HepG2 (cell line): ENCODE data around the gene TIFAB. TPM values are rescaled to one million over a fixed set of nuclear protein-coding genes. Genes with fewer than 3 reads are reported as not detected.

ENCODE experiments used
- ATAC-seq: fragments of 200-7000 bp; cut with Tn5 transposase; 3 replicates; pipeline ENCODE4 v1.9.1; 2020; ENCODE audit warnings: mild to moderate bottlenecking, moderate library complexity
- BruUV-seq: library from RNA; stranded (reverse); fragments of 400-500 nt; replicated peaks from 2 replicates; lab custom pipeline; 2021; lab: Mats Ljungman, UMichigan
- CTCF ChIA-PET: fragments of 300-600 bp; formaldehyde crosslinking; extraction: SDS; loops from one replicate; lab custom pipeline; 2021; ENCODE audit warnings: low total read pairs, inconsistent platforms, low intra/inter-chr PET ratio; lab: Yijun Ruan, JAX
- POLR2A ChIA-PET: fragments of 350-600 bp; sonication (Branson Sonifier 250); formaldehyde crosslinking; loops from one replicate; lab custom pipeline; 2020; ENCODE audit warnings: antibody characterized with exemption, inconsistent platforms; lab: Yijun Ruan, JAX
- DNase-seq: peaks from one replicate; pipeline ENCODE4 v3.0.0-alpha.2; 2015; ENCODE audit warnings: low spot score
- FAIRE-seq: peaks from 3 replicates; lab custom pipeline; 2011; peaks lifted over from hg19 to GRCh38; lab: Jason Lieb, UNC
- H2AFZ ChIP-seq: one replicate; pipeline ENCODE4 v1.6.1; 2011; ENCODE audit warnings: low read length, inconsistent platforms
- H3K27ac ChIP-seq: fragments of 300-600 bp; 3 replicates; pipeline ENCODE4 v1.8.0; 2011; ENCODE audit warnings: mixed run types, mild to moderate bottlenecking, mixed read lengths, low read length, inconsistent platforms; ENCODE audit not compliant: insufficient read depth; ENCODE audit errors: extremely low read length
- H3K27me3 ChIP-seq, 2 experiments: fragments of 200-600 bp in 1 of 2; 2 replicates in 1 of 2; 3 replicates in 1 of 2; pipeline versions ENCODE4 v1.6.0 to v1.8.0; 2011; ENCODE audit warnings: low read length in 2 of 2, mild to moderate bottlenecking in 2 of 2, moderate library complexity in 2 of 2, inconsistent platforms in 1 of 2; ENCODE audit not compliant: insufficient read depth in 2 of 2, control insufficient read depth in 1 of 2
- H3K36me3 ChIP-seq, 2 experiments: fragments of 200-600 bp in 1 of 2; replicated peaks in 1 of 2; 2 replicates in 1 of 2; 3 replicates in 1 of 2; pipeline versions ENCODE4 v1.5.1 to v1.8.0; 2011; ENCODE audit warnings: low read length in 2 of 2, inconsistent platforms in 1 of 2; ENCODE audit not compliant: insufficient read depth in 2 of 2, control insufficient read depth in 1 of 2
- H3K4me1 ChIP-seq: 2 replicates; pipeline ENCODE4 v1.5.1; 2012; ENCODE audit warnings: low read length, inconsistent platforms; ENCODE audit not compliant: insufficient read depth
- H3K4me2 ChIP-seq: 2 replicates; pipeline ENCODE4 v1.6.0; 2011; ENCODE audit warnings: low read depth, low read length, inconsistent platforms
- H3K4me3 ChIP-seq, 3 experiments: fragments of 200-600 bp in 1 of 3; sonication (generic), shearing (Covaris generic) in 1 of 3; replicated peaks in 1 of 3; 2 replicates each; pipeline ENCODE4 v1.5.1; 2011 to 2016; ENCODE audit warnings: low read length in 3 of 3, inconsistent platforms in 2 of 3, low read depth in 2 of 3, mild to moderate bottlenecking in 2 of 3, control low read depth in 1 of 3, mixed read lengths in 1 of 3; ENCODE audit not compliant: insufficient read depth in 1 of 3
- H3K79me2 ChIP-seq: one replicate; pipeline ENCODE4 v1.6.1; 2011; ENCODE audit warnings: low read length, inconsistent platforms; ENCODE audit not compliant: insufficient read depth
- H3K9ac ChIP-seq: 2 replicates; pipeline ENCODE4 v1.6.0; 2011; ENCODE audit warnings: mild to moderate bottlenecking, low read depth, low read length, inconsistent platforms; ENCODE audit not compliant: insufficient read depth
- H3K9me3 ChIP-seq: 2 replicates; pipeline ENCODE4 v1.5.1; 2012; ENCODE audit warnings: mild to moderate bottlenecking, low read length
- H4K20me1 ChIP-seq: 2 replicates; pipeline ENCODE4 v1.6.0; 2011; ENCODE audit warnings: inconsistent platforms, mild to moderate bottlenecking, low read length, moderate library complexity; ENCODE audit not compliant: insufficient read depth
- ARID3A ChIP-seq: IDR thresholded peaks from 2 replicates; pipeline ENCODE4 v1.6.1; 2012; ENCODE audit warnings: low read depth, low read length, improper control_type of control experiment
- BHLHE40 ChIP-seq: IDR thresholded peaks from 2 replicates; pipeline ENCODE4 v1.6.1; 2011; ENCODE audit warnings: low read length, improper control_type of control experiment
- CENPT ChIP-seq: sonication (generic); formaldehyde crosslinking; IDR thresholded peaks from 2 replicates; pipeline ENCODE4 v1.8.0; 2022; ENCODE audit warnings: low read depth, mild to moderate bottlenecking, moderate library complexity, missing genetic modification reagents
- HBP1 ChIP-seq: IDR thresholded peaks from 2 replicates; pipeline ENCODE4 v1.6.1; 2016; ENCODE audit warnings: low read depth, control low read depth
- HNF1A ChIP-seq, 2 experiments: sonication (generic) in 1 of 2; formaldehyde crosslinking in 1 of 2; IDR thresholded peaks; 2 replicates each; pipeline versions ENCODE4 v1.4.0 to v1.6.1; 2016 to 2020; ENCODE audit warnings: borderline replicate concordance in 1 of 2, low read depth in 1 of 2, mild to moderate bottlenecking in 1 of 2, missing genetic modification reagents in 1 of 2
- MAFF ChIP-seq: IDR thresholded peaks from 2 replicates; pipeline ENCODE4 v1.6.1; 2011; ENCODE audit warnings: low read depth, low read length, improper control_type of control experiment
- REPIN1 ChIP-seq: sonication (generic); formaldehyde crosslinking; IDR thresholded peaks from 2 replicates; pipeline ENCODE4 v1.8.0; 2022; ENCODE audit warnings: missing genetic modification reagents, low read depth, mild to moderate bottlenecking, borderline replicate concordance
- SMC3 ChIP-seq: IDR thresholded peaks from 2 replicates; pipeline ENCODE4 v1.6.1; 2011; ENCODE audit warnings: low read length, improper control_type of control experiment
- TP53 ChIP-seq: sonication (generic); formaldehyde crosslinking; conservative IDR thresholded peaks from 2 replicates; pipeline ENCODE4 v1.4.0; 2020; ENCODE audit warnings: missing genetic modification reagents
- ZNF124 ChIP-seq: sonication (generic); formaldehyde crosslinking; IDR thresholded peaks from 2 replicates; pipeline ENCODE4 v1.4.0; 2020; ENCODE audit warnings: missing genetic modification reagents
- ZNF138 ChIP-seq: sonication (generic); formaldehyde crosslinking; IDR thresholded peaks from 2 replicates; pipeline ENCODE4 v1.5.0; 2020; ENCODE audit warnings: mild to moderate bottlenecking, low read depth, missing genetic modification reagents
- ZNF20 ChIP-seq: sonication (generic); formaldehyde crosslinking; IDR thresholded peaks from 2 replicates; pipeline ENCODE4 v1.4.0; 2020; ENCODE audit warnings: mild to moderate bottlenecking, moderate library complexity, missing genetic modification reagents
- ZNF564 ChIP-seq: sonication (generic); formaldehyde crosslinking; IDR thresholded peaks from 2 replicates; pipeline ENCODE4 v1.8.1; 2023; ENCODE audit warnings: mild to moderate bottlenecking, missing genetic modification reagents
- ZNF605 ChIP-seq: sonication (generic); formaldehyde crosslinking; IDR thresholded peaks from 2 replicates; pipeline ENCODE4 v1.8.0; 2022; ENCODE audit warnings: mild to moderate bottlenecking, missing genetic modification reagents
- WGBS: methylation state at CpG from one replicate; pipeline ENCODE4 v1.1.6; 2017; ENCODE audit warnings: low lambda C conversion rate; 5-methylcytosine and 5-hydroxymethylcytosine counted together
- in situ Hi-C: cut with HindIII; loops from 2 replicates; pipeline ENCODE4 v1.10.0; 2017; ENCODE audit warnings: low pct_unique_long_range_greater_than_20kb; ENCODE audit not compliant: extremely low pct_ligation_motif_present
- intact Hi-C: fragments of 100-400 bp; cut with micrococcal nuclease; formaldehyde crosslinking; loops from one replicate; pipeline ENCODE4 v1.10.0; 2022; ENCODE audit not compliant: unreplicated experiment
- polyA plus RNA-seq, 8 experiments: library from polyadenylated mRNA; depleted of rRNA in 3 of 8; stranded (reverse) in 7 of 8; unstranded in 1 of 8; fragments of >200 nt; fragmentation: Illumina TruSeq in 4 of 8; extraction: Trizol in 4 of 8; gene quantifications; 2 replicates each; pipeline versions ENCODE4 v1.2.1 to v1.2.3, GENCODE V29; 2011 to 2016; ENCODE audit warnings: low read depth in 4 of 8, missing spikeins in 1 of 8, mixed read lengths in 1 of 8; ENCODE audit not compliant: insufficient read depth in 1 of 8
- total RNA-seq, 5 experiments: library from RNA; depleted of rRNA; stranded (reverse); fragments of >200 nt; fragmentation: Illumina TruSeq; extraction: Trizol; gene quantifications; 2 replicates each; pipeline ENCODE4 v1.2.3, GENCODE V29; 2016; ENCODE audit warnings: low read depth in 1 of 5

The TIFAB gene
- total and polyA plus RNA-seq, 2 of the 13 experiments (the other 11 are each of a cell fraction or from before 2014, with no cell fraction given): not detected

GRCh38 chr5:135426102-135427082 is 25.8 kb downstream of the TIFAB start (continued):
- TF ChIP-seq ARID3A: peak; percentile 26; the same call in 1 of the 2 replicates
- TF ChIP-seq SMC3: peak; percentile 76
- TF ChIP-seq ZNF124 (CRISPR knock-in tag): no peak
- TF ChIP-seq MAFF: no peak

GRCh38 chr5:135425641-135426040 is 26.5 kb downstream of the TIFAB start:
- in situ Hi-C loops: no loop called here
- 55% methylated on average over 2 of the region's 2 CpGs for WGBS
- no peak for FAIRE-seq
- TF ChIP-seq TP53 (no peak), ZNF20 (CRISPR knock-in tag) (no peak), ZNF605 (CRISPR knock-in tag) (no peak), HBP1 (CRISPR knock-in tag) (no peak), REPIN1 (CRISPR knock-in tag) (no peak), ZNF564 (CRISPR knock-in tag) (no peak), BHLHE40 (no peak), ZNF138 (CRISPR knock-in tag) (no peak), HNF1A (IDR thresholded peaks at IDR 0.05; ENCODE audit: low read depth) (no peak), HNF1A (CRISPR knock-in tag; IDR thresholded peaks at IDR 0.05; ENCODE audit: borderline replicate concordance) (no peak), CENPT (CRISPR knock-in tag) (no peak)

More at GRCh38 chr5:135425641-135426040, 26.5 kb downstream of the TIFAB start:
- H3K9ac ChIP-seq: no peak overlapping the region
- H4K20me1 ChIP-seq: no peaks in the 10 kb centered on the region
- ChIA-PET CTCF (interaction anchor here (1.2 kb wide), 1 partner anchor 105 kb away, joined by 4 read pairs; no protein-coding TSS in a partner anchor), POLR2A (no interaction called here)
- H2AFZ ChIP-seq: no peak overlapping the region
- H3K4me3 ChIP-seq: no peak overlapping the region
- peaks cover 15% of the 10 kb centered on the region; the same call in 1 of the 2 replicates for H3K4me1 ChIP-seq
- no peaks in the 10 kb centered on the region for H3K36me3 ChIP-seq
- no peak for ATAC-seq
- H3K79me2 ChIP-seq: no peaks in the 10 kb centered on the region
- no TSS peak for BruUV-seq
- intact Hi-C loops: no loop called here
- peaks cover 6% of the 10 kb centered on the region; the same call in 1 of the 2 replicates for H3K9me3 ChIP-seq
- no peak overlapping the region for H3K4me2 ChIP-seq
- no peaks in the 10 kb centered on the region; a peak in 1 of 5 replicates for H3K27me3 ChIP-seq
- H3K27ac ChIP-seq: no peak overlapping the region
- DNase-seq: no peak
